HG02610 (cell line): Measurements from ENCODE around the gene AGT.

Source experiments
- ATAC-seq: cut with Tn5 transposase; IDR thresholded peaks from one replicate; pipeline ENCODE4 v1.9.1; 2021; ENCODE audit warnings: mild to moderate bottlenecking, moderate library complexity; ENCODE audit not compliant: unreplicated experiment

AGT gene

GRCh38 chr1:230713915-230714764 lies at the start of gene AGT:
Gene AGT, minus strand, starts transcription at chr1:230714122. Its CDS starts 3,299 bp downstream, at chr1:230710823.
- no peak for ATAC-seq

GRCh38 chr1:230761443-230762167 lies 47.7 kb upstream of the AGT start:
- ATAC-seq = no peak

- ATAC-seq = no peak
Measured at GRCh38 chr1:230760360-230760827, 46.5 kb upstream of the AGT start.

- ATAC-seq = no peak
Measured at GRCh38 chr1:230759369-230760065, 45.6 kb upstream of the AGT start.

GRCh38 chr1:230758709-230759368 lies 44.9 kb upstream of the AGT start:
- ATAC-seq = no peak

- no peak for ATAC-seq
Measured at GRCh38 chr1:230757856-230758708, 44.2 kb upstream of the AGT start.

GRCh38 chr1:230754796-230755195 lies 40.9 kb upstream of the AGT start:
- ATAC-seq = no peak

GRCh38 chr1:230753586-230754251 lies 39.8 kb upstream of the AGT start:
- ATAC-seq = no peak

GRCh38 chr1:230753191-230753585 lies 39.3 kb upstream of the AGT start:
- ATAC-seq = no peak

- no peak for ATAC-seq
Measured at GRCh38 chr1:230752407-230752806, 38.5 kb upstream of the AGT start.

- ATAC-seq = no peak
Measured at GRCh38 chr1:230750986-230751625, 37.2 kb upstream of the AGT start.

- ATAC-seq = no peak
Measured at GRCh38 chr1:230750576-230750975, 36.7 kb upstream of the AGT start.

GRCh38 chr1:230749635-230750034 lies 35.7 kb upstream of the AGT start:
- no peak for ATAC-seq

- ATAC-seq = no peak
Measured at GRCh38 chr1:230749150-230749549, 35.2 kb upstream of the AGT start.

- no peak for ATAC-seq
Measured at GRCh38 chr1:230747890-230748800, 34.2 kb upstream of the AGT start.

GRCh38 chr1:230747127-230747730 lies 33.3 kb upstream of the AGT start, which contains the start of gene CAPN9:
Gene CAPN9, plus strand, starts transcription at chr1:230747388. Its CDS starts 109 bp downstream, at chr1:230747497.
- no peak for ATAC-seq

- ATAC-seq = no peak
Measured at GRCh38 chr1:230746617-230747016, 32.7 kb upstream of the AGT start.
